ENCODE measurements around the gene ZSCAN22.

DNA sequence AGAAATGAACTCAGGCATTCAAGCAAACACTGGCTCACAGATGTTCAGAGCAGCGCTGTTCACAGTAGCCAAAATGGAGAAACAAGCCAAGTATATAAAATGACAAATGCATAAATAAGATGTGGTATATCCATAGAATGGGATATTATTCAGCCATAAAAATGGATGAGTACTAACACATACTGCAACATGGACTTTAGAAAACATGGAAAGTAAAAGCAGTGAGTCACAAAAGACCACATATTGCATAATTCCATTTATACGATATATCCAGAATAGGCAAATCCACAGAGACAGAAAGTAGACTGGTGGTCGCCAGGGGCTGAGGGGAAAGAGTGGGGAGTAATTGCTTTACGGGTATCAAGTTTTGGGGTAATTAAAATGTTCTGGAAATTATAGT lies 47.4 kb downstream of the ZSCAN22 start:
- TF ChIP-seq ZFP37 (CRISPR knock-in tag; IDR thresholded peaks at IDR 0.05; ENCODE audit: borderline replicate concordance), result no peak
- TF ChIP-seq JUND (CRISPR knock-in tag; IDR thresholded peaks at IDR 0.05), result no peak
- no peak for TF ChIP-seq CCAR2 (optimal IDR thresholded peaks at IDR 0.05; ENCODE audit: low read depth, low read length)
- TF ChIP-seq STAT6 (CRISPR knock-in tag; IDR thresholded peaks at IDR 0.05; ENCODE audit: borderline replicate concordance), result no peak
